GM20431 (cell line): Measurements from ENCODE around the gene SCN10A.

ENCODE experiments used
- in situ Hi-C: fragments of 300-500 bp; cut with MseI, MboI; formaldehyde crosslinking; loops from one replicate; pipeline ENCODE4 v1.15.0; 2020; ENCODE audit warnings: low sequenced_read_pairs; ENCODE audit not compliant: unreplicated experiment

The SCN10A gene

DNA sequence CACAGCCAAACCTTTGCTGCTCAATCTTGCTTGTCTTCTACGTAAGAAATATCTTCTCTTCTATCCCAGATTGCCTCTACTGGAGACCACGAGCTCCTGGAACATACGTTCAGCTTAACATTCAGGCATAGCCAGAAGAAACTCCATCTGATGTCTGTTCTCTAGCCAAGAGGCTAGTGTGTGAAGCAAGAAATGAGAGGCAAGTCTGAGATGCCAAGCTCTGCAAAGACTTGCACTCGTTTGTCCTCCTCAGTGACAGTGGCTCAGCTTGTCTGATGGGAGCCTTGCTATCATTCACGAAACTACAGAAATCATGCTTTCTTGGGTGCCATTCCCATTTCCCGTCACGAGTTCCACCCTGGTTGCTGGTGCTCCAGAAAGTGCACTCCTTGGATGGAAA is at the start of gene SCN10A:
SCN10A (minus strand) TSS at position 192 of the 400 bp plus-strand sequence. CDS start 22,207 bp downstream, outside the sequence.
- in situ Hi-C loops: no loop called here

DNA sequence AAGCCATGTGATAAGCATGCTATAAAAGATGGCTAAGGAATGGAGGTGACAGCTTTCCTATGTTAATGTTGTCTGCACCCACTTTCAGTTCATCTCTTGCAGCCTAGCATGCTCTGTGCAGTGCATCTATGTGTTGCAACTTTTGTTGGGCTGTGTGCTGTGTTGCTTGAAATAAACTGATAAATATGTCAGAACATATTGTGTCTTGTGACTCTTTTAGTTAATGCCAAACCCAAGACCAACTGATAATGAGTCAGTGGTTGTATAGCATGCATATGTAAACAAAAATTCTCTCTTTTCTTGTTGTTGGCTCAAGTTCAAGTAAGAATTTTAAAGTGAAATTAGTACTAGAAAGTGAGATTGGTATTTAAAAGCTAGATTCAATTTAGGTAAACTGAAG is 37.0 kb upstream of the SCN10A start:
- in situ Hi-C loops: no loop called here

DNA sequence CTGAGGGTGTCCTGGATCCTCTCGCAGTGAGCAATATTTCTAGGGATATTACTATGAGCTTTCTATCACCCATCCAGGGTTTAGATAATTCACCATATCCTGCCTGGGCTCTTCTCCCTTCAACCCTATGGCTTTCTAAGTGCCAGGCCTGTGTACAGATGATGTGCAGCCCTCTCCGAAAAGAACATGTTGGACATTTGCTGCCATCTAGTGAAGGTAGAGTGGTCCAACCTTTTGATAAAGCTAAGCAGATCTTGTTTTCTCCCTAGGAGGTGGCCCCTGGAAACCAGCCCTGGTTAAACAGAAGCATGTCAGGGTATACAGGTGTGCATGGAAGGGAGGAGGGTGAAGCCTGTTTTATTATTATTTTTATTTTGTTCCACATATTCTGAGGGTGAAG is 27.9 kb upstream of the SCN10A start:
- in situ Hi-C loops: no loop called here

GRCh38 chr3:38842266-38842965 is 26.4 kb upstream of the SCN10A start:
- in situ Hi-C loops: no loop called here

GRCh38 chr3:38840987-38841386 is 25.0 kb upstream of the SCN10A start:
- in situ Hi-C loops: no loop called here

- in situ Hi-C loops: no loop called here
Observed at GRCh38 chr3:38837358-38837757, 21.3 kb upstream of the SCN10A start.

GRCh38 chr3:38836561-38836960 is 20.5 kb upstream of the SCN10A start:
- in situ Hi-C loops: no loop called here

DNA sequence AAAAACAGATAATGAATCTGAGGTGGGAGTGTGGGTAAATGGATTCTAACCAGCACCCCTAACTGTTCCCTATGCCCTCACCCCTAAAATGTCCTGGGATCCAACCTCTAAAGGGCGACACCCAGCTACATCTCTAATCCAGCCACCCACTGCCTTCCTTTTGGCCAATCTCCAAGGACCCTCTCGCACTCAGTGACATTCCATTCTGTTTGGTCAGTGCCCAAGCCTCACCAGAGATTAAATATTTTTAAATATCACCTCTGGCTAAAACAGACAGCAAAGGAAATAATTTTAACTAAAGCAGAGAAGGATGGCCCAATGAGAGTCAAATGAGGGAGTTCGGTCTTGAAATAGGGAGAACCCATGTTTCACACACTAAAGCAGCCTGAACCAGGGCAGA is 19.9 kb upstream of the SCN10A start:
- in situ Hi-C loops: no loop called here

DNA sequence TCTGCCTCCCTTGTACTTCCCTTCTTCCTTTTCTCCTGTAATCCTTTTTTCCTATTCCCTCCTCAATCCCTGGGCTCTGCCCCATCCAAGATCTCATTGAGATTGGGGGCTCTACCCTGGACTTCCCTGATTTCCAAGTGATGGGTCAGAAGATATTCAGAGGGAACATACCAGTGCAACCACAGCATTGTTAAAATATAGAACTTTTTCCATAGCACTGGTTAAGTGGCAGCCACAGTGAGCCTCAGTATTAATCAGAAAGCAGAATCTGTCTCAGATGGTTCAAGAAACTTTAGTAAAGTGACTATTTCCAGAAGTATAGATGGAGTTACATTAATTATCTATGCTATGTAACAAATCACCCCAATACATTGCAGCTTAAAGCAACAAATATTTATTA is 18.7 kb upstream of the SCN10A start:
- in situ Hi-C loops: no loop called here

GRCh38 chr3:38834110-38834509 is 18.1 kb upstream of the SCN10A start:
- in situ Hi-C loops: no loop called here

- in situ Hi-C loops: no loop called here
Observed at GRCh38 chr3:38829404-38829803, 13.4 kb upstream of the SCN10A start.

DNA sequence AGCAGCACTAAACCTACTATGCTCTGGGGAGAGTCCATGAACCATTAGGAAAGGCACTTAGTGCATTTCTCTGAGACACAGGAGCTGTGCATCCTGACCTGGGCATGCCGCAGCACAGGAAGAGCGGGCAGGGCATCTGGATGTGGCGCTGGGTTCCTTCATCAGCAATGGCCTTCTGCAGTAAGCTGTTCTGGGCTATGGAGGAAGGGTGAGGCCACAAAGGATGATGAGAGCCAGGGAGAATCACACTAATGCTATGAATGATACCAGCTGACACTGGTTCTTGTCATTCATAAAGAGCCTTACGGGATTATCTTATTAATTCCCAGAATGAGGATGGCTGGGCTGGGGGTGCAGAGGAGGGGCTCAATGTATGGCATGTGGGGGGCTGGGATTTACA is 12.7 kb upstream of the SCN10A start:
- in situ Hi-C loops: no loop called here

GRCh38 chr3:38827791-38828190 is 11.8 kb upstream of the SCN10A start:
- in situ Hi-C loops: no loop called here

DNA sequence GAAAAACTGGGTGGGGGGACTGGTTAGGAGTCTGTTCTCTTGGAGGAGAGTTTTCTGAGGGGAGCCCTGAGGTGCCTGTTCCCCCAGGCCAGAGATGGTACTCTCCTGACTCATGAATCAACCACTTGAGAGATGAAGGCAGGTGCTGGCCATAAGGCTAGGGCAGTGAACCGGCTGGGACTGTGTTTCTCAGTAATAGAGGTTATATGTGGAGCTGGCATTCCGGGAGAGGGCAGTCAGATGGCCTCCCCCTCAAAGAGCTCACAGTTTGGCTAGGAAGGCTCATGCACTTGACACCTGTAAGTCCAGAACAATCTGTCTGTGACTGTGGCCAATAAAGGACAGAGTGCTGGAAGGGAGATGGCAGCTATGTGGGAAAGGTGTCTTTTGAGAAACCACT is 10.0 kb upstream of the SCN10A start:
- in situ Hi-C loops: no loop called here

- in situ Hi-C loops: no loop called here
Observed at GRCh38 chr3:38824349-38824748, 8.3 kb upstream of the SCN10A start.

DNA sequence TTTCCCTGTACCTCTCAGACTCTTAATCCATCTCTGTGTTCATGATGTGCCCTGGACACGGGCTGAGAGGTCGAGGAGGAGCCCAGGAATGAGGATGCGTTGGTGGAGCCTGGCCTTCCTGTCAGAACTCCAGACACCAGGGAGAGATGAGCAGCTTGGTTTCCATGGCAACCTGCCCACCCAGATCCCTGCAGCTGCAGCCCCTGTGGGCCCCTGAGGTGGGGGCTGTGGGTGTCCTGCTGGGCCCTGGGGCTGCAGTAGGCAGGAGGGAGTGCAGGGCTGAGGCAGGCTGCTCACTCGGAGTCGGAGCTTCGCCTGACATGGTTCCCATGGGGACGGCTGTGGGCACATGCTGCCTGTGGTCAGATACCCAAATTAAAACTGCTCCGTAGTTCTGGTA is 7.7 kb upstream of the SCN10A start:
- in situ Hi-C loops: no loop called here

GRCh38 chr3:38823186-38823585 is 7.2 kb upstream of the SCN10A start:
- in situ Hi-C loops: no loop called here

GRCh38 chr3:38811822-38812221 is 4.2 kb downstream of the SCN10A start:
- in situ Hi-C loops: no loop called here

DNA sequence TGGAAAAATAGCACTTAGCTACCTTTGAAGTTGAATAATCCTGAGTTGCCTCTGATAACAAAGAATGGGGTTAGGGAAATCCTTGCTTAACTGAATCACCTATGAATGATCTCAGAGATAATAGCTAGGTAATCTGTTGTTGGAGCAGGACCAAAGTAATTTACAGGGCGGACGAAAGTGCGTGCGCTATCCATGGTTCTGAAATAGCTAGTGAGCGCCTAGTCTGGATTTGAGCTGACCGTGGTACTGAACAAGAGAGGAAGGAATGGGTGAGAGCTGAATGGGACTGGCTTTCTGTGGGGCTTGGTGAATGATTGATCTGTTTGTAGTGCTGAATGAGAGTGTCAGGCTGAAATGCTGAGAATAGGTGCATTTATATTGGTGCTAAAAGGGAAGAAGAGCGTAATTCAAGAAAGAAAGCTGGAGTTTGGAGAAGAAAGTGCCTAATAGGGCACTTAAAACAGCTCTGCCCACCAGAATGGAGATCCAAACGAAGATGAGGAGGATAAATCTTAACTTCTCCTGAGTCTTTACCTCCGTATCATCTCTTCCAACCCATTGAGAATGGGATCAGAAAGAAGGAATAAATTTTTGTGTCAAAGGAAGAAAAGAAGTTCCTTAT is 10.1 kb downstream of the SCN10A start:
- in situ Hi-C loops: no loop called here

- in situ Hi-C loops: no loop called here
Observed at GRCh38 chr3:38805004-38805403, 11.0 kb downstream of the SCN10A start.

DNA sequence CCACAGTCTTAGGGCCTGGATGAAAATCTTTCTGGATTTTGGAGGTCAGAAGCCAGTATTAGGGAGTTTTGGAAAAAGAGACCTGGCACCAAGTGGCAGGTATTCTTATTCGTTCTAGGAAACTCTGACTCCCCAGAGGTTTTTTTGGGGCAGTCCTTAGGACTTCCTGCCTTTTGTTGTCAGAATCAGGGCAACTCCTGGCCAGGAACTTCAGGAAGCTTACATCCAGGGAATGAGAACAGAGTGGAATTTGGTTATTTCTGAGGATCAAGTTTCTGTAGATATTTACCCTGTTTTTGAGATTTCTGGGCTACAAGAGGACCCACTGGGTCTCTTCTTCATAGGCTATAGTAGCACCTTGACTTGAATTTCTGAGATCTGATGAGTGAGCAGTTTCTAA is 15.5 kb downstream of the SCN10A start:
- in situ Hi-C loops: no loop called here

- in situ Hi-C loops: no loop called here
Observed at GRCh38 chr3:38793721-38794120, 22.3 kb downstream of the SCN10A start.
